GM12878 (cell line): Measurements from ENCODE around the gene PMM1. TPM values are rescaled to one million over a fixed set of nuclear protein-coding genes. Genes with fewer than 3 reads are reported as not detected.

ENCODE experiments used
- ATAC-seq: fragments of 200-7000 bp; cut with Tn5 transposase; 3 replicates; pipeline ENCODE4 v1.9.1; 2020; ENCODE audit warnings: mild to moderate bottlenecking, moderate library complexity
- BruUV-seq: library from RNA; stranded (reverse); fragments of 400-500 nt; replicated peaks from 2 replicates; lab custom pipeline; 2021; lab: Mats Ljungman, UMichigan
- CTCF ChIA-PET: fragments of 300-600 bp; sonication (Branson Sonifier 250); formaldehyde crosslinking; extraction: SDS; loops from one replicate; lab custom pipeline; 2021; ENCODE audit warnings: inconsistent platforms; lab: Yijun Ruan, JAX
- POLR2A ChIA-PET: fragments of 350-600 bp; formaldehyde crosslinking; extraction: SDS; loops from one replicate; lab custom pipeline; 2021; ENCODE audit warnings: inconsistent platforms; lab: Charles Lee
- RAD21 ChIA-PET: fragments of 300-600 bp; sonication (Branson Sonifier 250); formaldehyde crosslinking; loops from one replicate; lab custom pipeline; 2023; ENCODE audit warnings: antibody characterized with exemption; ENCODE audit not compliant: unreplicated experiment; lab: Charles Lee
- SMC1A ChIA-PET: fragments of 300-600 bp; sonication (Branson Sonifier 250); formaldehyde crosslinking; loops from one replicate; lab custom pipeline; 2023; ENCODE audit not compliant: unreplicated experiment, uncharacterized antibody; lab: Charles Lee
- DNase-seq: peaks from one replicate; pipeline ENCODE4 v3.0.0-alpha.2; 2011; ENCODE audit warnings: low read depth, low spot score
- FAIRE-seq: peaks from 3 replicates; lab custom pipeline; 2011; peaks lifted over from hg19 to GRCh38; lab: Jason Lieb, UNC
- H2AFZ ChIP-seq: 2 replicates; pipeline ENCODE4 v1.6.0; 2011; ENCODE audit warnings: low read depth, low read length, control low read depth; ENCODE audit not compliant: control insufficient read depth
- H3K27ac ChIP-seq: 2 replicates; pipeline ENCODE4 v1.5.1; 2011; ENCODE audit warnings: control low read depth; ENCODE audit not compliant: control insufficient read depth, insufficient read depth
- H3K27me3 ChIP-seq, 2 experiments: replicated peaks in 1 of 2; 2 replicates each; pipeline versions ENCODE4 v1.6.0 to v1.6.1; 2011; ENCODE audit warnings: low read length in 1 of 2; ENCODE audit not compliant: control insufficient read depth in 2 of 2, insufficient read depth in 2 of 2
- H3K36me3 ChIP-seq, 2 experiments: 2 replicates each; pipeline ENCODE4 v1.5.1; 2011; ENCODE audit warnings: low read length in 1 of 2; ENCODE audit not compliant: control insufficient read depth in 2 of 2, insufficient read depth in 2 of 2
- H3K4me1 ChIP-seq: 2 replicates; pipeline ENCODE4 v1.6.1; 2011; ENCODE audit warnings: mild to moderate bottlenecking, low read length, moderate library complexity, mixed read lengths; ENCODE audit not compliant: control insufficient read depth, insufficient read depth
- H3K4me2 ChIP-seq: 2 replicates; pipeline ENCODE4 v1.6.0; 2011; ENCODE audit warnings: control low read depth; ENCODE audit not compliant: control insufficient read depth, insufficient read depth
- H3K4me3 ChIP-seq: fragments of 200-600 bp; sonication (generic); 2 replicates; pipeline ENCODE4 v1.5.1; 2016
- H3K79me2 ChIP-seq: 2 replicates; pipeline ENCODE4 v1.6.0; 2011; ENCODE audit warnings: low read length; ENCODE audit not compliant: control insufficient read depth, insufficient read depth
- H3K9ac ChIP-seq: 2 replicates; pipeline ENCODE4 v1.8.0; 2011; ENCODE audit warnings: low read length, control low read depth, mixed read lengths; ENCODE audit not compliant: control insufficient read depth, insufficient read depth
- H3K9me3 ChIP-seq: replicated peaks from 3 replicates; pipeline ENCODE4 v1.5.1; 2011; ENCODE audit warnings: mild to moderate bottlenecking, low read length; ENCODE audit not compliant: control insufficient read depth, insufficient read depth
- H4K20me1 ChIP-seq: 2 replicates; pipeline ENCODE4 v1.6.0; 2011; ENCODE audit not compliant: control insufficient read depth, insufficient read depth
- ASH2L ChIP-seq: fragments of 300-600, 200-600 bp; sonication (generic); IDR thresholded peaks from 2 replicates; pipeline ENCODE4 v1.6.1; 2017; ENCODE audit warnings: low read depth, mild to moderate bottlenecking, borderline replicate concordance
- BCL3 ChIP-seq: IDR thresholded peaks from 2 replicates; pipeline ENCODE4 v1.6.1; 2011; ENCODE audit warnings: borderline replicate concordance, low read depth, mild to moderate bottlenecking, moderate library complexity, low read length; ENCODE audit not compliant: insufficient read depth, poor library complexity, severe bottlenecking
- CEBPZ ChIP-seq: fragments of 150-350 bp; IDR thresholded peaks from 2 replicates; pipeline ENCODE4 v1.6.1; 2016; ENCODE audit warnings: low read depth, low read length
- CREB1 ChIP-seq: IDR thresholded peaks from 2 replicates; pipeline ENCODE4 v1.6.1; 2012; ENCODE audit warnings: low read depth, mild to moderate bottlenecking, inconsistent platforms
- GATAD2B ChIP-seq: fragments of 450-650 bp; conservative IDR thresholded peaks from 2 replicates; pipeline ENCODE4 v1.6.1; 2017; ENCODE audit warnings: low read depth, mild to moderate bottlenecking, moderate library complexity
- KAT2A ChIP-seq: conservative IDR thresholded peaks from 2 replicates; pipeline ENCODE4 v1.6.1; 2011; ENCODE audit warnings: low read depth, low read length; ENCODE audit not compliant: control insufficient read depth
- KLF5 ChIP-seq: fragments of 450-650 bp; IDR thresholded peaks from 2 replicates; pipeline ENCODE4 v1.6.1; 2014; ENCODE audit warnings: mild to moderate bottlenecking; ENCODE audit not compliant: partially characterized antibody
- PML ChIP-seq: IDR thresholded peaks from 2 replicates; pipeline ENCODE4 v1.6.1; 2012; ENCODE audit warnings: low read length, inconsistent platforms
- RAD51 ChIP-seq: fragments of 450-650 bp; IDR thresholded peaks from 2 replicates; pipeline ENCODE4 v1.6.1; 2016; ENCODE audit warnings: moderate library complexity, mild to moderate bottlenecking, inconsistent platforms
- RCOR1 ChIP-seq: conservative IDR thresholded peaks from 2 replicates; pipeline ENCODE4 v1.6.1; 2012; ENCODE audit warnings: low read depth, low read length, improper control_type of control experiment
- SMAD1 ChIP-seq: fragments of 450-650 bp; IDR thresholded peaks from 2 replicates; pipeline ENCODE4 v1.6.1; 2018; ENCODE audit warnings: mild to moderate bottlenecking, low read depth; ENCODE audit not compliant: partially characterized antibody
- SP1 ChIP-seq: IDR thresholded peaks from one replicate; pipeline ENCODE4 v1.6.1; 2011; ENCODE audit warnings: low read depth, low read length
- USF2 ChIP-seq: IDR thresholded peaks from 2 replicates; pipeline ENCODE4 v1.6.1; 2011; ENCODE audit warnings: low read depth, low read length, improper control_type of control experiment, borderline replicate concordance
- ZNF207 ChIP-seq: fragments of 450-650 bp; IDR thresholded peaks from 2 replicates; pipeline ENCODE4 v1.6.1; 2014; ENCODE audit warnings: antibody characterized with exemption, mild to moderate bottlenecking, borderline replicate concordance
- WGBS: methylation state at CpG from one replicate; pipeline ENCODE4 v1.1.6; 2016; ENCODE audit warnings: low lambda C conversion rate; ENCODE audit not compliant: insufficient replicate concordance, insufficient coverage; ENCODE audit errors: missing lambda C conversion rate; 5-methylcytosine and 5-hydroxymethylcytosine counted together
- in situ Hi-C: fragments of 300-500 bp; cut with MboI; formaldehyde crosslinking; loops from 9 replicates; pipeline ENCODE4 v1.14.3; 2018; ENCODE audit warnings: mixed read lengths
- intact Hi-C: fragments of 100-400 bp; cut with micrococcal nuclease; formaldehyde crosslinking; loops from one replicate; pipeline ENCODE4 v1.14.2; 2022; ENCODE audit not compliant: unreplicated experiment
- polyA plus RNA-seq, 11 experiments: library from polyadenylated mRNA; depleted of rRNA in 4 of 11; unstranded in 6 of 11; stranded (reverse) in 5 of 11; fragments of >200 nt; fragmentation: Nextera tagmentation in 4 of 11; fragmentation: Illumina TruSeq in 1 of 11; extraction: Ambion mirVana in 4 of 11; extraction: Trizol in 1 of 11; gene quantifications; 1 replicate in 1 of 11; 2 replicates in 10 of 11; pipeline versions ENCODE4 v1.2.1 to v1.2.3, GENCODE V29; 2011 to 2016; ENCODE audit warnings: inconsistent platforms in 2 of 11, missing spikeins in 2 of 11, low read depth in 1 of 11
- total RNA-seq, 4 experiments: library from RNA; depleted of rRNA in 3 of 4; stranded (reverse); fragments of >200 nt in 3 of 4; fragmentation: Illumina TruSeq in 1 of 4; extraction: Trizol in 1 of 4; gene quantifications; 2 replicates each; pipeline versions ENCODE4 v1.2.1 to v1.2.3, GENCODE V29; 2013 to 2021
- TF ChIP-seq, protein P1 (sequence below): fragments of 150-350 bp; IDR thresholded peaks from 2 replicates; pipeline ENCODE4 v1.6.1; 2014; ENCODE audit warnings: mild to moderate bottlenecking, low read depth, low read length

The PMM1 gene
- total and polyA plus RNA-seq, 10 of the 15 experiments (the other 5 are each of a cell fraction or from before 2014, with no cell fraction given): 8.2 to 32.2 (median 16.9) TPM

- CTCF ChIA-PET: no interaction called here
- H3K27ac ChIP-seq: no peak overlapping the region
- H3K4me1 ChIP-seq: no peaks in the 10 kb centered on the region
- H2AFZ ChIP-seq: no peak overlapping the region
- RAD21 ChIA-PET: no interaction called here
- no peaks in the 10 kb centered on the region for H4K20me1 ChIP-seq
- H3K79me2 ChIP-seq: no peaks in the 10 kb centered on the region
- SMC1A ChIA-PET: no interaction called here
- no peak for DNase-seq
- intact Hi-C loops (loop anchor here (5.0 kb wide), 1 partner anchor 53 kb away; the partner anchor contains the start of gene POLR3H), in situ Hi-C loops (no loop called here)
- POLR2A ChIA-PET: no interaction called here
- H3K4me3 ChIP-seq: no peak overlapping the region
- no peak overlapping the region for H3K9ac ChIP-seq
- H3K4me2 ChIP-seq: no peak overlapping the region
- H3K36me3 ChIP-seq: peaks cover 0 to 12% of the 10 kb centered on the region in 2 experiments; a peak in 1 of 4 replicates
- no peaks in the 10 kb centered on the region for H3K27me3 ChIP-seq
- no peak for FAIRE-seq
- WGBS: 91% methylated on average over 5 of the region's 5 CpGs
- no peak for ATAC-seq
- BruUV-seq: no TSS peak
- H3K9me3 ChIP-seq: no peaks in the 10 kb centered on the region
- TF ChIP-seq SP1 (no peak), SMAD1 (no peak), BCL3 (no peak), KAT2A (no peak), ASH2L (no peak), GATAD2B (no peak), ZNF207 (no peak), RAD51 (no peak), CREB1 (no peak), CEBPZ (no peak), KLF5 (no peak), PML (no peak), USF2 (no peak), RCOR1 (no peak)
- TF ChIP-seq, protein P1, sequence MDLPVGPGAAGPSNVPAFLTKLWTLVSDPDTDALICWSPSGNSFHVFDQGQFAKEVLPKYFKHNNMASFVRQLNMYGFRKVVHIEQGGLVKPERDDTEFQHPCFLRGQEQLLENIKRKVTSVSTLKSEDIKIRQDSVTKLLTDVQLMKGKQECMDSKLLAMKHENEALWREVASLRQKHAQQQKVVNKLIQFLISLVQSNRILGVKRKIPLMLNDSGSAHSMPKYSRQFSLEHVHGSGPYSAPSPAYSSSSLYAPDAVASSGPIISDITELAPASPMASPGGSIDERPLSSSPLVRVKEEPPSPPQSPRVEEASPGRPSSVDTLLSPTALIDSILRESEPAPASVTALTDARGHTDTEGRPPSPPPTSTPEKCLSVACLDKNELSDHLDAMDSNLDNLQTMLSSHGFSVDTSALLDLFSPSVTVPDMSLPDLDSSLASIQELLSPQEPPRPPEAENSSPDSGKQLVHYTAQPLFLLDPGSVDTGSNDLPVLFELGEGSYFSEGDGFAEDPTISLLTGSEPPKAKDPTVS: no peak
These were observed 6.1 kb upstream of the PMM1 start for GRCh38 chr22:41595703-41596102.
